Measurements from ENCODE around the gene CD8B2.

CD8B2 gene

DNA sequence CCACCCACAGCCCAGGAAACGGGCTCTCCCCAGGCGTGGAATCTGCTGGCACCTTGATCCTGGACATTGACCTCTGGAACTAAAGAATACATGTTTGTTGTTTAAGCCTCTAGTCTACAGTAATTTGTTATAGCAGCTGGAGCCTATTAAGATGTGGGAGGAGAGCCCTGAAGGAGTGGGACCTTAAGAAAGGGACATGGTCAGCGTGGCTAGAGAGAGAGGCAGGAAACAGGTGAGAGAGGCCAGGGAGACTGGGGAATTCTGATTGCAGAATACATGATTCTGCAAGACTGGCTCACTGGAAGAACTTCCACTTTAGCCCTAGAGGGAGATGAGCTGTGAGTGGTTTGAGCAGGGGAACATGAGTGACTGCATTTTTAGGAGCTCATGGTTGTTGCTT is 83.2 kb downstream of the CD8B2 start:
- Histone ChIP-seq H3K9me3 (ENCODE audit: insufficient read depth, low read length, severe bottlenecking) (no peaks in the 10 kb centered on the region), H4K20me1 (ENCODE audit: insufficient read depth, low read length) (no peaks in the 10 kb centered on the region), H3K9ac (ENCODE audit: low read depth, low read length) (no peak overlapping the region), H3K4me3 (ENCODE audit: low read depth in 1 of 2, low read length in 2 of 2) (no peak overlapping the region), H3K4me2 (ENCODE audit: insufficient read depth, low read length) (no peak overlapping the region), H3K36me3 (ENCODE audit: insufficient read depth, low read length) (no peaks in the 10 kb centered on the region), H3K79me2 (ENCODE audit: insufficient read depth, low read length) (no peaks in the 10 kb centered on the region), H3K27ac (ENCODE audit: low read length) (no peak overlapping the region), H2AFZ (ENCODE audit: low read depth, low read length) (no peak overlapping the region), H3K4me1 (ENCODE audit: insufficient read depth, low read length) (no peaks in the 10 kb centered on the region), H3K27me3 (ENCODE audit: insufficient read depth, low read length, poor library complexity) (peaks cover 2% of the 10 kb centered on the region)
- ATAC-seq (ENCODE audit: insufficient read depth, low read depth) (no peak), DNase-seq (no peak)
- TF ChIP-seq, protein P1, sequence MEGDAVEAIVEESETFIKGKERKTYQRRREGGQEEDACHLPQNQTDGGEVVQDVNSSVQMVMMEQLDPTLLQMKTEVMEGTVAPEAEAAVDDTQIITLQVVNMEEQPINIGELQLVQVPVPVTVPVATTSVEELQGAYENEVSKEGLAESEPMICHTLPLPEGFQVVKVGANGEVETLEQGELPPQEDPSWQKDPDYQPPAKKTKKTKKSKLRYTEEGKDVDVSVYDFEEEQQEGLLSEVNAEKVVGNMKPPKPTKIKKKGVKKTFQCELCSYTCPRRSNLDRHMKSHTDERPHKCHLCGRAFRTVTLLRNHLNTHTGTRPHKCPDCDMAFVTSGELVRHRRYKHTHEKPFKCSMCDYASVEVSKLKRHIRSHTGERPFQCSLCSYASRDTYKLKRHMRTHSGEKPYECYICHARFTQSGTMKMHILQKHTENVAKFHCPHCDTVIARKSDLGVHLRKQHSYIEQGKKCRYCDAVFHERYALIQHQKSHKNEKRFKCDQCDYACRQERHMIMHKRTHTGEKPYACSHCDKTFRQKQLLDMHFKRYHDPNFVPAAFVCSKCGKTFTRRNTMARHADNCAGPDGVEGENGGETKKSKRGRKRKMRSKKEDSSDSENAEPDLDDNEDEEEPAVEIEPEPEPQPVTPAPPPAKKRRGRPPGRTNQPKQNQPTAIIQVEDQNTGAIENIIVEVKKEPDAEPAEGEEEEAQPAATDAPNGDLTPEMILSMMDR (IDR thresholded peaks at IDR 0.05; ENCODE audit: borderline replicate concordance, extremely low read depth, low read length, poor library complexity, severe bottlenecking): no peak
- TF ChIP-seq EZH2 (IDR thresholded peaks at IDR 0.05; ENCODE audit: borderline replicate concordance, low read depth, low read length, severe bottlenecking): no peak

Measured in DND-41 (cell line).